HG03064 (cell line): ENCODE results near the gene PLA2G7.

ENCODE experiments used
- ATAC-seq: cut with Tn5 transposase; IDR thresholded peaks from one replicate; pipeline ENCODE4 v1.9.1; 2021; ENCODE audit warnings: low read depth; ENCODE audit not compliant: unreplicated experiment

The PLA2G7 gene

DNA sequence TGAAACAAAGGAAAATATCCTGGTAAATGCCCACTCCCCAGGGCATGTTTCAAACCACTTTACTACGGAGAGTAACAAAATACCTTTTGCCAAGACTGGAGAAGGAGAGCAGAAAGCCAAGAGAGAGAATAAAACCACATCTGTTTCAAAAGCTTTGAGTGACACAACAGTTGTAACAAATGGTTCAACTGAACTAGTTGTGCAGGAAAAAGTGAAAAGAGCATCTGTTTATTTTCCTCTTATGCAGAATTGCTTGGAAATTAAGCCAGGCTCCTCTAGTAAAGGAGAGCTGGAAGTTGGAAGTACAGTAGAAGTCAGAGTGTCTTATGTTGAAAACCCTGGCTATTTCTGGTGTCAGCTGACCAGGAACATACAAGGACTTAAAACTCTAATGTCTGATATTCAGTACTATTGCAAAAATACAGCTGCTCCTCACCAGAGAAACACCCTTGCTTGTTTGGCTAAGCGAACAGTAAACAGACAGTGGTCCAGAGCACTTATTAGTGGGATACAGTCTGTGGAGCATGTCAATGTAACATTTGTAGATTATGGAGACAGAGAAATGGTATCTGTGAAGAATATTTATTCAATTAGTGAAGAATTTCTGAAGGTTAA is 44.9 kb downstream of the PLA2G7 start:
- ATAC-seq, result no peak

DNA sequence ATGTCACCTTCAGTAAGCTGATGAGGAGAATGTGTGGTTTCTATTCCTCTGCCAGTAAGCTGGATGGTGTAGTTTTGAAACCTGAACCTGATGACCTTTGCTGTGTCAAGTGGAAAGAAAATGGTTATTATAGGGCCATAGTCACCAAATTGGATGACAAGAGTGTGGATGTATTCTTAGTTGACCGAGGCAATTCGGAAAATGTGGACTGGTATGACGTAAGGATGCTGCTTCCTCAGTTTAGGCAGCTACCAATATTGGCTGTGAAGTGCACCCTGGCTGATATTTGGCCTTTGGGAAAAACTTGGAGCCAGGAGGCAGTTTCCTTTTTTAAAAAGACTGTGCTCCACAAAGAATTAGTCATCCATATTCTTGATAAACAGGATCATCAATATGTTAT is 45.5 kb downstream of the PLA2G7 start:
- ATAC-seq, result no peak

DNA sequence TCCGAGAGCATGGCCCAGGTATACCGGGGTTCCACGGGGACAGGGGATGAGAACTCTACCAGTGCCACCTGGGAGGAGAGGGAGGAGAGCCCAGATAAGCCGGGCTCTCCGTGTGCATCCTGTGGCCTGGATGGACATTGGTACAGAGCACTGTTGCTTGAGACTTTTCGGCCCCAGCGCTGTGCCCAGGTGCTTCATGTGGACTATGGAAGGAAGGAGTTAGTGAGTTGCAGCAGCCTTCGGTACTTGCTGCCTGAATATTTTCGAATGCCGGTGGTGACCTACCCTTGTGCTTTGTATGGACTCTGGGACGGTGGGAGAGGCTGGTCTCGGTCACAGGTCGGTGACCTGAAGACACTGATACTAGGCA is 46.2 kb downstream of the PLA2G7 start:
- no peak for ATAC-seq

DNA sequence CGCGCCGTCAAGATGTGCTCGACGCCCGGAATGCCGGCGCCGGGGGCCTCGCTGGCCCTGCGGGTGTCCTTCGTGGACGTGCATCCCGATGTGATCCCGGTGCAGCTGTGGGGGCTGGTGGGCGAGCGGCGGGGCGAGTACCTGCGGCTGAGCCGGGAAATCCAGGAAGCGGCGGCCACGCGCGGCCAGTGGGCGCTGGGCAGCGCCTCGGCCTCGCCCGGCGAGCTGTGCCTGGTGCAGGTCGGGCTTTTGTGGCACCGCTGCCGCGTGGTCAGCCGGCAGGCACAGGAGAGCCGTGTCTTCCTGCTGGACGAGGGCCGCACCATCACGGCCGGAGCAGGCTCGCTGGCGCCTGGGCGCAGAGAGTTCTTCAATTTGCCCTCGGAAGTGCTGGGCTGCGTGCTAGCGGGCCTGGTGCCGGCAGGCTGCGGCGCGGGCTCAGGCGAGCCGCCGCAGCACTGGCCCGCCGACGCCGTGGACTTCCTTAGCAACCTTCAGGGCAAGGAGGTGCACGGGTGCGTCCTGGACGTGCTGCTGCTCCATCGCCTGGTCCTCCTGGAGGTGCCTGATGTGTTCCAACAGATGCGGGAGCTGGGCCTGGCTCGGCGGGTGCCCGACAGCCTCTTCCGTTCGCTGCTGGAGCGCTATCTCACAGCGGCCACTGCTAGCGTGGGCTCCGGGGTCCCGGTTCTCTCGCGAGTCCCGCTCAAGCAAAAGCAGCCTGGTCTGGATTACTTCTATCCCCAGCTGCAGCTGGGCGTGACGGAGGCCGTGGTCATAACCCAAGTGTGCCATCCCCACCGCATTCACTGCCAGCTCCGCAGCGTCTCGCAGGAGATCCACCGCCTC is 46.8 kb downstream of the PLA2G7 start:
- ATAC-seq, result no peak

DNA sequence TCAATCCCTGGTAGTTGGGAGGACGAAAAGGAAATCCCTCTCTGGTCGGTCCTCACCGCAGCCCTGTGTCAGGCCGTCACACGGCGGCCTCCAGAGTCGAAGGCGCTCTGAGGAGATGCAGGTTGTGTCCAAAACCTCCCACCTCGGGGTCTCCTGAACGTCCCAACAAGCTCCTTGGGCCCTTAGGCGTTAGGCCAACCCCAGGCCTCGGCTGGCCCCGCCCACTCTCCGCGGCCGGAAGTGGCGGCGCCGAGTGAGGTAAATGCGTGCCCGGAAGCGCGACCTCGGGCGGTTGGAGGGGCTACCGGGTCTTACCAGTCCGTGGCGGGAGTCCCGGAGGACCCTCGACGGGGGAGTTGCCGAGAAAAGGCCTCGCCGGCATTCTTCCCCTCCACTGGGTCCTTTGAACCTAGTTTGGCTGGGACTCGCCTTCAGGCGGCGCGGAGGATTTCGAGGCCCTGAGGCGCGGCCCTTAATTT is 47.5 kb downstream of the PLA2G7 start, which contains the start of gene TDRD6:
Gene TDRD6, plus strand, starts transcription at position 267 of the 479 bp plus-strand sequence. CDS start 244 bp downstream, outside the sequence.
- ATAC-seq, result no peak

- ATAC-seq, result no peak
Measured at GRCh38 chr6:46684771-46685170, 50.4 kb downstream of the PLA2G7 start.

DNA sequence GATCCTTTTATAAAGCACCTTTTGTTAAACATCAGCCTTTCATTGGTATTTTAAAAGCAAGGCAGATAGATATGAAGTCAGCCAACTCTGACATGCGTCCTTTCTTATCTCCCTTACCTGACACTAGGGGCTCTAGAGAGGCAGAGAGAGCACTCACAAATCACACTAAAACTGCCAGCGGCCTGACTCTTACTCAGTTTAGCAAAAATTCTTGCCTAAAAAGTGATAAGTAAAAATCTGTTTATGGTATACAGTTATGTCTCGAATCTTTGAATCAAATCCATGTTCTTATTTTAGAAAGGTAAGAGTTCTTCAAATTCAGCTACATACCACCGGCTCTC is 57.9 kb downstream of the PLA2G7 start:
- ATAC-seq, result no peak

GRCh38 chr6:46676604-46677313 is 58.4 kb downstream of the PLA2G7 start:
- no peak for ATAC-seq

- no peak for ATAC-seq
Measured at GRCh38 chr6:46674410-46674809, 60.8 kb downstream of the PLA2G7 start.

DNA sequence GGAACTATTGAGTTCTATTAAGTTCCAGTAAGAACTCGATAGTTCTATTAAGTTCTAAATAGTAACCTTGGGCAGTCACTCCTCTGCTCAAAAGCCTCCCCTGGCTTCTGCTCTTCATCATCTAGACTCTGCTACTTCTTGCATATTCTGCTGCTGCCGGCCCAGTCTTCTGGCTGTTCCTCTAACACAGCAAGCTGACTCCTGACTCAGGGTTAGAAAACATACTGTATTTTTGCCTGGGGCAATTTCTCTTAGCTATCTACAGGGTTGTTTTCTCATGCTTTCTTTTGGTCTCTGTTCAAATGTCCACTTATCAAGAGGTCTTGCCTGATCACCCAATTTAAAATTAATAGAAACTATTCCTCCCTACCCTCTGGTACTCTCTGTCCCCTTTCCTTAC is 67.8 kb downstream of the PLA2G7 start:
- no peak for ATAC-seq

DNA sequence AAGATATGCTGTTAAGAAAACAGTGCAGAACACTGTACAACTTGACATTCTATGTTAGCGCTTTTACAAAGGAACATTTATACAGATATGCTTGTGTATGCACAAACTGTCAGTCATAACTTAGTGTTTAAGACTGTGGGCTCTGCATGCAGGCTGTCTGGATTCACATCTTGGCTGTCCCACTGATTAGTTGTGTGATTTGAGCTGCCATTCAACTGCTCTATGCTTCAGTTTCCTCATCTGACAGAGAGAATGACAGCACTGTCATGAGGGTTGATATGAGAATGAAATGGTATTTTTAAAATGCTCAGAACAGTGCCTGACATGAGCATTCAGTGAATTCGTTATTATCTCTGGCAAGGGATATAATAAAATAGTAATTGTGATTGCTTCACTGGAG is 73.7 kb downstream of the PLA2G7 start:
- ATAC-seq, result no peak

DNA sequence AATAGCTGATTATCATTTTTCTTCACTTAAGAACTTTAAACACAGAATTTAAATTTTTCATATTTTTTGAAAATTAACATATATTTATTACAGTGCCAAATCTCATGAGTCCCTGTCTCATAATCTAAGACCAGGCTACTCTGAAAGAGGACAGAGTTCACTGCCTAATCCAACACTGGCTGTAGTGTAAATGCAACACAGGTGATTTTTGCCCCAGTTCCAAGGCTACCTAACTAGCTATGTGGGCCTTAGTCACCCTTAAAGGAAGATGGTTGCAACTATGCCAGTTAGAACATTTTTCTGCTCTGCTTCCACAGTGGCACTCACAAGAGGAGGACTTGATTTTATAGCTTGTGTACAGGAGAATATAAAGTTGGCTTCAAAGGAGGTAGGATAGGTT is 77.5 kb downstream of the PLA2G7 start:
- no peak for ATAC-seq

DNA sequence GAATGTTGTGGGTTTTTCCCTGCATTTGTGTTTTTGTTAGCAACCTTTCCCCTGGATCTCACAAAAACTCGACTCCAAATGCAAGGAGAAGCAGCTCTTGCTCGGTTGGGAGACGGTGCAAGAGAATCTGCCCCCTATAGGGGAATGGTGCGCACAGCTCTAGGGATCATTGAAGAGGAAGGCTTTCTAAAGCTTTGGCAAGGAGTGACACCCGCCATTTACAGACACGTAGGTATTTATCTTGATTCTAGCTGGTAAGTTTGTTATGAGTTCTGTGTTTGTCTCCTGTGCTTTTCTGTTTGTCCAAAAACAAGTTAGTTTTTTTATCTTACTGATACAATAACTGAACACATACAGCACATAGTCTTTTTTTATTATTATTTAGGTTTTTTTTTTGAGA is 79.4 kb downstream of the PLA2G7 start:
- ATAC-seq, result no peak
